ENCODE measurements around the gene BBS10. TPM values are rescaled to one million over a fixed set of nuclear protein-coding genes. Genes with fewer than 3 reads are reported as not detected.
A peak's percentile ranks its signal among the peaks of the same experiment; 100 is the strongest.

BBS10 gene
- total and polyA plus RNA-seq, 2 of the 4 experiments (the other 2 are of a cell fraction), result 4.9 to 10.0 TPM

- H2AFZ ChIP-seq (replicated peaks; ENCODE audit: low read length, poor library complexity), result no peak overlapping the region
- 100% methylated on average over 1 of the region's 1 CpG; no CpG with 5 or more reads in 1 of the 2 experiments for WGBS, 2 experiments (ENCODE audit: extremely low coverage in 2 of 2, insufficient read length in 1 of 2)
- H3K9me3 ChIP-seq (ENCODE audit: control insufficient read depth, insufficient read depth, low read length), result no peaks in the 10 kb centered on the region
- DNase-seq (no peak), ATAC-seq (ENCODE audit: low read depth) (no peak)
- no peak overlapping the region for H3K4me2 ChIP-seq (ENCODE audit: low read depth, low read length)
- no peak overlapping the region for H4K91ac ChIP-seq (ENCODE audit: insufficient read depth, low read depth, low read length)
- no peak overlapping the region for H2AK5ac ChIP-seq (ENCODE audit: low read depth, low read length)
- H3K18ac ChIP-seq (ENCODE audit: low read depth, low read length), result no peak overlapping the region
- no peaks in the 10 kb centered on the region for H3K27me3 ChIP-seq (ENCODE audit: control insufficient read depth, insufficient read depth, low read length)
- no peak overlapping the region; the same call in 1 of the 2 replicates for H2BK20ac ChIP-seq (ENCODE audit: low read depth, low read length)
- intact Hi-C loops (cut with micrococcal nuclease) (loop anchor here (5.0 kb wide), 2 partner anchors 163 to 288 kb away; no protein-coding TSS in a partner anchor), in situ Hi-C loops (cut with MboI; ENCODE audit: low sequenced_read_pairs) (loop anchor here (5.0 to 10.0 kb wide), 3 partner anchors 271 to 821 kb away; no protein-coding TSS in a partner anchor), dilution Hi-C loops (cut with HindIII; ENCODE audit: low sequenced_read_pairs, unreplicated experiment) (no loop called here)
- peak overlapping the region; percentile 20 to 47; a peak in 1 of 4 replicates for H4K8ac ChIP-seq (ENCODE audit: low read depth in 2 of 2, low read length in 2 of 2)
- peak overlapping the region; percentile 29 for H2BK120ac ChIP-seq (ENCODE audit: low read depth, low read length)
- no peak overlapping the region; the same call in 1 of the 2 replicates for H3K4ac ChIP-seq (ENCODE audit: low read depth, low read length)
- no peak for TF ChIP-seq NFE2L2 (IDR thresholded peaks at IDR 0.05; ENCODE audit: low read depth, low read length)
- TF ChIP-seq SMC3 (IDR thresholded peaks at IDR 0.05; ENCODE audit: low read depth, low read length), result no peak
- TF ChIP-seq FOS (IDR thresholded peaks at IDR 0.05; ENCODE audit: low read depth, low read length), result no peak
- no peak for TF ChIP-seq RAD21 (IDR thresholded peaks at IDR 0.05; ENCODE audit: low read length)
- TF ChIP-seq RFX5 (IDR thresholded peaks at IDR 0.05; ENCODE audit: low read depth, low read length), result no peak
- TF ChIP-seq ELK1 (IDR thresholded peaks at IDR 0.05; ENCODE audit: borderline replicate concordance, low read depth, low read length), result no peak
- TF ChIP-seq MXI1 (IDR thresholded peaks at IDR 0.05; ENCODE audit: borderline replicate concordance, low read depth, low read length), result no peak
- no peak for TF ChIP-seq BHLHE40 (IDR thresholded peaks at IDR 0.05; ENCODE audit: low read depth, low read length)
- no peak for TF ChIP-seq USF2 (IDR thresholded peaks at IDR 0.05; ENCODE audit: low read depth, low read length)
- TF ChIP-seq RCOR1 (IDR thresholded peaks at IDR 0.05; ENCODE audit: insufficient replicate concordance, low read length), result no peak
- TF ChIP-seq, protein P1, sequence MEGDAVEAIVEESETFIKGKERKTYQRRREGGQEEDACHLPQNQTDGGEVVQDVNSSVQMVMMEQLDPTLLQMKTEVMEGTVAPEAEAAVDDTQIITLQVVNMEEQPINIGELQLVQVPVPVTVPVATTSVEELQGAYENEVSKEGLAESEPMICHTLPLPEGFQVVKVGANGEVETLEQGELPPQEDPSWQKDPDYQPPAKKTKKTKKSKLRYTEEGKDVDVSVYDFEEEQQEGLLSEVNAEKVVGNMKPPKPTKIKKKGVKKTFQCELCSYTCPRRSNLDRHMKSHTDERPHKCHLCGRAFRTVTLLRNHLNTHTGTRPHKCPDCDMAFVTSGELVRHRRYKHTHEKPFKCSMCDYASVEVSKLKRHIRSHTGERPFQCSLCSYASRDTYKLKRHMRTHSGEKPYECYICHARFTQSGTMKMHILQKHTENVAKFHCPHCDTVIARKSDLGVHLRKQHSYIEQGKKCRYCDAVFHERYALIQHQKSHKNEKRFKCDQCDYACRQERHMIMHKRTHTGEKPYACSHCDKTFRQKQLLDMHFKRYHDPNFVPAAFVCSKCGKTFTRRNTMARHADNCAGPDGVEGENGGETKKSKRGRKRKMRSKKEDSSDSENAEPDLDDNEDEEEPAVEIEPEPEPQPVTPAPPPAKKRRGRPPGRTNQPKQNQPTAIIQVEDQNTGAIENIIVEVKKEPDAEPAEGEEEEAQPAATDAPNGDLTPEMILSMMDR (conservative IDR thresholded peaks at IDR 0.05; ENCODE audit: low read depth, low read length), result no peak
- no peak for TF ChIP-seq POLR2A (IDR thresholded peaks at IDR 0.05; ENCODE audit: low read depth, low read length)
- TF ChIP-seq CEBPB (IDR thresholded peaks at IDR 0.05; ENCODE audit: low read depth, low read length), result no peak
- no peak for TF ChIP-seq MAFK (IDR thresholded peaks at IDR 0.05; ENCODE audit: low read depth, low read length)
- no peak for TF ChIP-seq MAZ (IDR thresholded peaks at IDR 0.05; ENCODE audit: borderline replicate concordance, low read depth, low read length)
- no peak for TF ChIP-seq CHD1 (IDR thresholded peaks at IDR 0.05; ENCODE audit: low read depth, low read length)
- no peak overlapping the region for H2AK9ac ChIP-seq (replicated peaks; ENCODE audit: low read depth, low read length, poor library complexity)
- H3K27ac ChIP-seq (ENCODE audit: insufficient read depth, low read length), result no peak overlapping the region
- H3K9ac ChIP-seq (ENCODE audit: low read depth, low read length), result no peak overlapping the region
- H3K36me3 ChIP-seq (ENCODE audit: control insufficient read depth, insufficient read depth, low read length), result no peaks in the 10 kb centered on the region
- H3K79me1 ChIP-seq (ENCODE audit: low read depth in 1 of 2, low read length in 2 of 2), result peaks cover 11 to 32% of the 10 kb centered on the region in 2 experiments; a peak in 3 of 4 replicates
- no peaks in the 10 kb centered on the region for H4K20me1 ChIP-seq (ENCODE audit: insufficient read depth, low read length)
- 0 out of 3 replicates have a peak overlapping the region, but pooled peaks have one; percentile 10 for H2BK15ac ChIP-seq (ENCODE audit: low read depth, low read length)
- no peak overlapping the region for H4K5ac ChIP-seq (ENCODE audit: low read depth, low read length)
- ChIA-PET CTCF (no interaction called here), POLR2A (ENCODE audit: unreplicated experiment) (interaction anchor here (0.7 kb wide), 1 partner anchor 263 kb away, joined by 3 read pairs; no protein-coding TSS in a partner anchor)
- no peaks in the 10 kb centered on the region for H3K9me1 ChIP-seq (ENCODE audit: insufficient read depth, low read length)
- no peak overlapping the region; the same call in 1 of the 2 replicates for H3K23ac ChIP-seq (ENCODE audit: low read depth, low read length)
- H3K4me1 ChIP-seq (ENCODE audit: control insufficient read depth, insufficient read depth, low read length), result peaks cover 5% of the 10 kb centered on the region; the same call in 1 of the 2 replicates
- no TSS peak for BruUV-seq (replicated peaks)
- H3K56ac ChIP-seq (ENCODE audit: extremely low read depth, insufficient read depth, low read length), result no peak overlapping the region
- H3K14ac ChIP-seq (replicated peaks; ENCODE audit: low read depth, low read length), result no peak overlapping the region
- H2BK5ac ChIP-seq (ENCODE audit: low read depth, low read length, poor library complexity, severe bottlenecking), result peak overlapping the region; percentile 62
- H3K4me3 ChIP-seq (ENCODE audit: insufficient read depth, low read depth, low read length), result no peak overlapping the region
These were observed 2.6 kb downstream of the BBS10 start for GRCh38 chr12:76345569-76345968.
